WTC11 (cell line): ENCODE measurements around the gene MND1. TPM values are rescaled to one million over a fixed set of nuclear protein-coding genes. Genes with fewer than 3 reads are reported as not detected.

Experiments
- ATAC-seq: fragments of 200-7000 bp; cut with Tn5 transposase; 2 replicates; pipeline ENCODE4 v1.10.0; 2021; ENCODE audit warnings: mild to moderate bottlenecking, moderate library complexity
- CTCF ChIA-PET: fragments of 300-600 bp; sonication (Branson Sonifier 250); formaldehyde crosslinking; loops from one replicate; lab custom pipeline; 2021; ENCODE audit warnings: antibody characterized with exemption; lab: Charles Lee
- POLR2A ChIA-PET: fragments of 350-600 bp; sonication (Branson Sonifier 250); formaldehyde crosslinking; loops from one replicate; lab custom pipeline; 2021; ENCODE audit warnings: antibody characterized with exemption; lab: Charles Lee
- DNase-seq: peaks from one replicate; pipeline ENCODE4 v3.0.0; 2021; ENCODE audit warnings: low spot score
- H3K27ac Mint-ChIP-seq: 2 replicates; pipeline ENCODE4 v1.8.0; 2021; ENCODE audit warnings: mixed read lengths
- H3K27me3 Mint-ChIP-seq: 2 replicates; pipeline ENCODE4 v1.8.0; 2021; ENCODE audit warnings: low read depth, mild to moderate bottlenecking, moderate library complexity, mixed read lengths
- H3K36me3 Mint-ChIP-seq: 2 replicates; pipeline ENCODE4 v1.8.0; 2021; ENCODE audit warnings: mixed read lengths
- H3K4me1 Mint-ChIP-seq: 2 replicates; pipeline ENCODE4 v1.8.0; 2022; ENCODE audit warnings: mixed read lengths
- H3K4me3 Mint-ChIP-seq: 2 replicates; pipeline ENCODE4 v1.8.0; 2021; ENCODE audit warnings: mild to moderate bottlenecking, moderate library complexity, mixed read lengths
- H3K9me3 Mint-ChIP-seq: 2 replicates; pipeline ENCODE4 v1.8.0; 2021; ENCODE audit warnings: mixed read lengths
- EMX1 ChIP-seq: fragments of 250-450 bp; sonication (Bioruptor Pico); IDR thresholded peaks from 2 replicates; pipeline ENCODE4 v1.8.0; 2021; ENCODE audit warnings: mild to moderate bottlenecking
- ESRRA ChIP-seq: sonication (generic); formaldehyde crosslinking; IDR thresholded peaks from 2 replicates; pipeline ENCODE4 v1.8.1; 2022; ENCODE audit warnings: mild to moderate bottlenecking, missing genetic modification reagents, borderline replicate concordance
- ETV6 ChIP-seq: sonication (generic); formaldehyde crosslinking; IDR thresholded peaks from 2 replicates; pipeline ENCODE4 v1.8.1; 2022; ENCODE audit warnings: mild to moderate bottlenecking, missing genetic modification reagents
- FOXK1 ChIP-seq: sonication (generic); formaldehyde crosslinking; IDR thresholded peaks from 2 replicates; pipeline ENCODE4 v1.8.0; 2022; ENCODE audit warnings: mild to moderate bottlenecking, moderate library complexity, missing genetic modification reagents
- FOXP1 ChIP-seq: sonication (generic); formaldehyde crosslinking; IDR thresholded peaks from 2 replicates; pipeline ENCODE4 v1.8.0; 2022; ENCODE audit warnings: missing genetic modification reagents, mild to moderate bottlenecking, moderate library complexity, borderline replicate concordance
- GRHL2 ChIP-seq: fragments of 250-450 bp; sonication (Bioruptor Pico); IDR thresholded peaks from 2 replicates; pipeline ENCODE4 v1.8.0; 2022; ENCODE audit warnings: mild to moderate bottlenecking, moderate library complexity; ENCODE audit not compliant: insufficient replicate concordance, severe bottlenecking
- HMGA2 ChIP-seq: fragments of 250-450 bp; sonication (Bioruptor Pico); IDR thresholded peaks from 2 replicates; pipeline ENCODE4 v1.4.0; 2021; ENCODE audit warnings: mild to moderate bottlenecking, moderate library complexity
- NR2C2 ChIP-seq: sonication (generic); formaldehyde crosslinking; IDR thresholded peaks from 2 replicates; pipeline ENCODE4 v1.8.0; 2022; ENCODE audit warnings: mild to moderate bottlenecking, missing genetic modification reagents
- RELA ChIP-seq: sonication (generic); formaldehyde crosslinking; IDR thresholded peaks from 2 replicates; pipeline ENCODE4 v1.8.1; 2022; ENCODE audit warnings: missing genetic modification reagents, mild to moderate bottlenecking, borderline replicate concordance
- SP1 ChIP-seq: sonication (generic); formaldehyde crosslinking; conservative IDR thresholded peaks from 2 replicates; pipeline ENCODE4 v1.8.1; 2022; ENCODE audit warnings: missing genetic modification reagents
- ZNF219 ChIP-seq: sonication (generic); formaldehyde crosslinking; IDR thresholded peaks from 2 replicates; pipeline ENCODE4 v1.8.0; 2023; ENCODE audit warnings: missing genetic modification reagents, mild to moderate bottlenecking, borderline replicate concordance
- ZNF232 ChIP-seq: sonication (generic); formaldehyde crosslinking; IDR thresholded peaks from 2 replicates; pipeline ENCODE4 v1.8.0; 2022; ENCODE audit warnings: mild to moderate bottlenecking, missing genetic modification reagents
- total RNA-seq: library from RNA; stranded (reverse); gene quantifications from 3 replicates; pipeline ENCODE4 v1.2.3, GENCODE V29; 2021
- TF ChIP-seq, protein P1 (sequence below): sonication (generic); formaldehyde crosslinking; IDR thresholded peaks from 2 replicates; pipeline ENCODE4 v1.8.1; 2023; ENCODE audit warnings: mild to moderate bottlenecking, missing genetic modification reagents
- TF ChIP-seq, protein P2 (sequence below): sonication (generic); formaldehyde crosslinking; IDR thresholded peaks from 2 replicates; pipeline ENCODE4 v1.8.1; 2023; ENCODE audit warnings: mild to moderate bottlenecking, moderate library complexity, missing genetic modification reagents
- TF ChIP-seq, protein P3 (sequence below): sonication (generic); formaldehyde crosslinking; IDR thresholded peaks from 2 replicates; pipeline ENCODE4 v1.8.0; 2022; ENCODE audit warnings: mild to moderate bottlenecking, missing genetic modification reagents

The MND1 gene
- total RNA-seq, 1 experiment from 2014 or later, result 36.0 TPM

DNA sequence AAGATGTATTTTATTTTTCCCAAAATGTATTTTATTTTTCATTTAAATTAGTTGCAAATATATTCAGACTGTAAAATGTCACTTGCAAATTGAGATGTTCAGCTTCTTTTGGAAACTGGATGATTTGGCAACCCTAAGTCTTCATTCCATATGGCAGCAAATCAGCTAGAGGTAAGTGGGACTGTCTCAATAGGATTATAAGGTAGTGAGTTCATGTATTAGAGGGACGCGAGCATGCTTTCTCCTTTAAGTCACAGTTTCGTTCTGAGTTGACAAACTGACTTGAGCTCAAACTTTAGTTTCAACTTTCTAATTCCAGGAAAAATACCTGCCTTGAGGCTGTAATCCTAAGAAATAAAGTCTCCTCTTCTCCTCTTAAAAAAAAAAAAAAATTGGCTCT is 77.5 kb downstream of the MND1 start (continued):
- TF ChIP-seq RELA (CRISPR knock-in tag) (no peak), ETV6 (no peak), NR2C2 (CRISPR knock-in tag) (no peak), FOXK1 (CRISPR knock-in tag) (no peak), HMGA2 (CRISPR knock-in tag) (no peak)

DNA sequence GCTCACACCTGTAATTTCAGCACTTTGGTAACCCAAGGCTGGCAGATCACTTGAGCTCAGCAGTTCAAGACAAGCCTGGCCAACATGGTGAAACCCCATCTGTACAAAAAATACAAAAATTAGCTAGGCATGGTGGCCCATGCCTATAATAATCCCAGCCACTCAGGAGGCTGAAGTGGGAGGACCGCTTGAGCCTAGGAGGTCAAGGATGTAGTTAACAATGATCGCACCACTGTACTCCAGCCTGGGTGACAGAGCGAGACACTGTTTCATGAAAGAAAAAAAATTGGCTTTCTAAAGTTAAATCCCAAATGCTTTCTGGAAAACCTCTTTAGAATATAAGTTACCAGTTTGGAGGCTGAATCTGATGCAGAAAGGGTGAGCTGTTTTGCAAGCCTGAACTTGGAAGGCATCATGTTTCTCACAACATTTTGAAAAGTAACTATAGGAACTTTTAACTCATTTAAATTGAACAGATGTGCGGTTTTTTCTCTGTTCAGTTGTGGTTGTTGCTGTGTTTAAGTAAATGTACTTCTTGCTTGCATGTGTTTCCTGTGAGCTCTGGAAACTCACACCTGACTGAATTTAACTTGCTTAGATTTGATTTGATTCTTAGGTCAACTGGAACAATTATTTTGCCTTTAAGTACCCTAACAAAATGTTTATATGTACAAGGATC is 81.9 kb downstream of the MND1 start:
- CTCF ChIA-PET, result interaction anchor here (0.7 kb wide), 1 partner anchor 237 kb away, joined by 3 read pairs; no protein-coding TSS in a partner anchor
- Mint-ChIP-seq H3K4me3 (no peak overlapping the region), H3K4me1 (no peaks in the 10 kb centered on the region), H3K27ac (no peak overlapping the region)
- TF ChIP-seq ZNF219 (no peak), FOXP1 (CRISPR knock-in tag) (no peak), GRHL2 (CRISPR knock-in tag) (no peak), FOXK1 (CRISPR knock-in tag) (no peak), ESRRA (CRISPR knock-in tag) (no peak), SP1 (CRISPR knock-in tag) (no peak), ZNF232 (CRISPR knock-in tag) (no peak)
- TF ChIP-seq, protein P1, sequence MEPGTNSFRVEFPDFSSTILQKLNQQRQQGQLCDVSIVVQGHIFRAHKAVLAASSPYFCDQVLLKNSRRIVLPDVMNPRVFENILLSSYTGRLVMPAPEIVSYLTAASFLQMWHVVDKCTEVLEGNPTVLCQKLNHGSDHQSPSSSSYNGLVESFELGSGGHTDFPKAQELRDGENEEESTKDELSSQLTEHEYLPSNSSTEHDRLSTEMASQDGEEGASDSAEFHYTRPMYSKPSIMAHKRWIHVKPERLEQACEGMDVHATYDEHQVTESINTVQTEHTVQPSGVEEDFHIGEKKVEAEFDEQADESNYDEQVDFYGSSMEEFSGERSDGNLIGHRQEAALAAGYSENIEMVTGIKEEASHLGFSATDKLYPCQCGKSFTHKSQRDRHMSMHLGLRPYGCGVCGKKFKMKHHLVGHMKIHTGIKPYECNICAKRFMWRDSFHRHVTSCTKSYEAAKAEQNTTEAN (CRISPR knock-in tag), result no peak
- TF ChIP-seq, protein P2, sequence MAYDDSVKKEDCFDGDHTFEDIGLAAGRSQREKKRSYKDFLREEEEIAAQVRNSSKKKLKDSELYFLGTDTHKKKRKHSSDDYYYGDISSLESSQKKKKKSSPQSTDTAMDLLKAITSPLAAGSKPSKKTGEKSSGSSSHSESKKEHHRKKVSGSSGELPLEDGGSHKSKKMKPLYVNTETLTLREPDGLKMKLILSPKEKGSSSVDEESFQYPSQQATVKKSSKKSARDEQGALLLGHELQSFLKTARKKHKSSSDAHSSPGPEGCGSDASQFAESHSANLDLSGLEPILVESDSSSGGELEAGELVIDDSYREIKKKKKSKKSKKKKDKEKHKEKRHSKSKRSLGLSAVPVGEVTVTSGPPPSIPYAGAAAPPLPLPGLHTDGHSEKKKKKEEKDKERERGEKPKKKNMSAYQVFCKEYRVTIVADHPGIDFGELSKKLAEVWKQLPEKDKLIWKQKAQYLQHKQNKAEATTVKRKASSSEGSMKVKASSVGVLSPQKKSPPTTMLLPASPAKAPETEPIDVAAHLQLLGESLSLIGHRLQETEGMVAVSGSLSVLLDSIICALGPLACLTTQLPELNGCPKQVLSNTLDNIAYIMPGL (CRISPR knock-in tag), result no peak
- TF ChIP-seq, all 79 proteins: peak for 0
- POLR2A ChIA-PET, result no interaction called here
- Mint-ChIP-seq H3K36me3 (no peaks in the 10 kb centered on the region), H3K27me3 (no peaks in the 10 kb centered on the region), H3K9me3 (no peaks in the 10 kb centered on the region)
- ATAC-seq (no peak), DNase-seq (no peak)

DNA sequence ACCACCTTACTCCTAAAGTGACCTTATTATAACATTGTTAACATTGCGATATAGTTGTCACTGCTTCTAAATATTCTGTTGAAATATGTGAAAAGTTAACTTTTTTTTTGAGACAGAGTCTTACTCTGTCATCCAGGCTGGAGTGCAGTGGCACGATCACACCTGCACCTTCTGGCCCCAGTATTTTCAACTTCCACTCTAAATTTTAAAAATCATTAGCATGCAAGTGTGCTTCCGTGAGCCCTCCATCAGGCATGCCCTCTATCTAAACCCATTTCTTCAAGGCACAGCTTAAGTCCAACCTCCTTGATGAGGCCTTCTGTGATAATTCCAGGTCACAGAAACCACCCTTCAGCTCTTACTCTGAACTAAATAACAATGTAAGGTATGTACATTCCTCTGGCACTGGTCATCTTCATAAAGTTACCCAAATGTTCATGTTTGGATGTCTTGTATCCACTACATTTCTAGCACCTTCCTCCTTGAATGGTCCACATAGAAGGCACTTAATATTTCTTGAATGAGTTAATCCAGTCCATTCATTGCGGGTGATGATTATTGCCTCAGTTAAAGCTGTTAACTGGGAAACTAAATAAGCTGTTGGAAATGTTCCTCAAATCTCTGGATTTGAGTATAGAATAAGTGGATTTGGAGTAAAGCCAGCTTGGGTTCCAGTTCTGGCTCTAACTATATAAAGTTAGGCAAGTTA is 83.0 kb downstream of the MND1 start:
- Mint-ChIP-seq H3K9me3 (no peaks in the 10 kb centered on the region), H3K27ac (peak overlapping the region; percentile 34; the same call in 1 of the 2 replicates), H3K4me1 (no peaks in the 10 kb centered on the region), H3K4me3 (no peak overlapping the region), H3K27me3 (no peaks in the 10 kb centered on the region), H3K36me3 (no peaks in the 10 kb centered on the region)
- CTCF ChIA-PET, result no interaction called here
- TF ChIP-seq, protein P1 (CRISPR knock-in tag), result no peak
- TF ChIP-seq EMX1, result no peak
- TF ChIP-seq, protein P3, sequence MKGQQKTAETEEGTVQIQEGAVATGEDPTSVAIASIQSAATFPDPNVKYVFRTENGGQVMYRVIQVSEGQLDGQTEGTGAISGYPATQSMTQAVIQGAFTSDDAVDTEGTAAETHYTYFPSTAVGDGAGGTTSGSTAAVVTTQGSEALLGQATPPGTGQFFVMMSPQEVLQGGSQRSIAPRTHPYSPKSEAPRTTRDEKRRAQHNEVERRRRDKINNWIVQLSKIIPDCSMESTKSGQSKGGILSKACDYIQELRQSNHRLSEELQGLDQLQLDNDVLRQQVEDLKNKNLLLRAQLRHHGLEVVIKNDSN (CRISPR knock-in tag), result no peak
- DNase-seq (no peak), ATAC-seq (no peak)
- POLR2A ChIA-PET, result no interaction called here
